K562 (cell line): Measurements from ENCODE around the gene ADAMTS10. TPM values are rescaled to one million over a fixed set of nuclear protein-coding genes. Genes with fewer than 3 reads are reported as not detected.
A peak's percentile ranks its signal among the peaks of the same experiment; 100 is the strongest.

ENCODE experiments used
- COPS2 ChIP-seq: fragments of 450-650 bp; conservative IDR thresholded peaks from 2 replicates; pipeline ENCODE4 v1.6.1; 2016; ENCODE audit warnings: mild to moderate bottlenecking, moderate library complexity
- CREM ChIP-seq: IDR thresholded peaks from 2 replicates; pipeline ENCODE4 v1.6.1; 2014; ENCODE audit warnings: antibody characterized with exemption, low read depth
- ELF4 ChIP-seq: fragments of 450-650 bp; formaldehyde crosslinking; IDR thresholded peaks from 2 replicates; pipeline ENCODE4 v1.4.0; 2022; ENCODE audit warnings: missing genetic modification characterization
- EP300 ChIP-seq: IDR thresholded peaks from 2 replicates; pipeline ENCODE4 v1.6.1; 2012; ENCODE audit warnings: low read length, improper control_type of control experiment
- HDAC8 ChIP-seq: fragments of 450-650 bp; IDR thresholded peaks from 2 replicates; pipeline ENCODE4 v1.6.1; 2016; ENCODE audit warnings: mild to moderate bottlenecking, missing genetic modification characterization, moderate library complexity, missing compliant biosample characterization
- HMGN3 ChIP-seq: IDR thresholded peaks from 2 replicates; pipeline ENCODE4 v1.6.1; 2011; ENCODE audit warnings: borderline replicate concordance, low read depth, mild to moderate bottlenecking, mixed read lengths, low read length; ENCODE audit not compliant: insufficient read length; ENCODE audit errors: extremely low read depth
- KLF16 ChIP-seq: IDR thresholded peaks from 2 replicates; pipeline ENCODE4 v1.6.1; 2016; ENCODE audit warnings: antibody characterized with exemption
- MAFG ChIP-seq: fragments of 450-650 bp; conservative IDR thresholded peaks from 2 replicates; pipeline ENCODE4 v1.6.1; 2016; ENCODE audit warnings: missing genetic modification characterization, missing compliant biosample characterization
- MYC ChIP-seq, 2 experiments: fragments of 250-450 bp in 1 of 2; sonication (Bioruptor Pico) in 1 of 2; IDR thresholded peaks; 2 replicates each; pipeline versions ENCODE4 v1.5.1 to v1.6.1; 2012 to 2021; ENCODE audit warnings: low read depth in 2 of 2, borderline replicate concordance in 1 of 2, improper control_type of control experiment in 1 of 2, low read length in 1 of 2, mild to moderate bottlenecking in 1 of 2, moderate library complexity in 1 of 2
- PHTF2 ChIP-seq: fragments of 250-450 bp; sonication (Bioruptor Pico); IDR thresholded peaks from 2 replicates; pipeline ENCODE4 v1.5.0; 2021; ENCODE audit warnings: mild to moderate bottlenecking
- POLR2G ChIP-seq: fragments of 200-400 bp; formaldehyde crosslinking; IDR thresholded peaks from 2 replicates; pipeline ENCODE4 v1.6.1; 2017; ENCODE audit warnings: low read depth, mild to moderate bottlenecking, antibody characterized with exemption, low read length, moderate library complexity
- RB1 ChIP-seq: fragments of 450-650 bp; IDR thresholded peaks from 2 replicates; pipeline ENCODE4 v1.6.1; 2017; ENCODE audit warnings: low read depth, mild to moderate bottlenecking
- RCOR1 ChIP-seq, 2 experiments: IDR thresholded peaks; 2 replicates each; pipeline ENCODE4 v1.6.1; 2012; ENCODE audit warnings: low read depth in 2 of 2, low read length in 2 of 2, borderline replicate concordance in 1 of 2, improper control_type of control experiment in 1 of 2
- SMAD3 ChIP-seq: fragments of 450-650 bp; formaldehyde crosslinking; conservative IDR thresholded peaks from 2 replicates; pipeline ENCODE4 v1.4.0; 2020; ENCODE audit warnings: mild to moderate bottlenecking
- USF1 ChIP-seq: sonication (generic); formaldehyde crosslinking; IDR thresholded peaks from 2 replicates; pipeline ENCODE4 v1.9.0; 2022; ENCODE audit warnings: mild to moderate bottlenecking, missing genetic modification reagents
- USF2 ChIP-seq: sonication (generic); formaldehyde crosslinking; IDR thresholded peaks from 2 replicates; pipeline ENCODE4 v1.5.0; 2020; ENCODE audit warnings: missing genetic modification reagents
- ZBED1 ChIP-seq: IDR thresholded peaks from 2 replicates; pipeline ENCODE4 v1.6.1; 2014
- ZBTB1 ChIP-seq: sonication (generic); formaldehyde crosslinking; IDR thresholded peaks from 2 replicates; pipeline ENCODE4 v1.8.1; 2023; ENCODE audit warnings: missing genetic modification reagents, low read depth, mild to moderate bottlenecking, borderline replicate concordance
- ZBTB11 ChIP-seq, 3 experiments: fragments of 200-800 bp in 1 of 3; fragments of 250-450 bp in 1 of 3; fragments of 450-650 bp in 1 of 3; sonication (Bioruptor Pico) in 1 of 3; sonication (Bioruptor generic) in 1 of 3; formaldehyde crosslinking in 1 of 3; IDR thresholded peaks; 2 replicates each; pipeline versions ENCODE4 v1.6.1 to v1.8.0; 2016 to 2022; ENCODE audit warnings: mild to moderate bottlenecking in 2 of 3, missing genetic modification characterization in 2 of 3, missing compliant biosample characterization in 1 of 3, moderate library complexity in 1 of 3
- ZBTB5 ChIP-seq: fragments of 450-650 bp; IDR thresholded peaks from 2 replicates; pipeline ENCODE4 v1.6.1; 2017; ENCODE audit warnings: antibody characterized with exemption
- polyA plus RNA-seq, 8 experiments: library from polyadenylated mRNA; depleted of rRNA in 4 of 8; stranded (reverse) in 5 of 8; unstranded in 3 of 8; fragments of >200 nt; fragmentation: Nextera tagmentation in 2 of 8; fragmentation: Illumina TruSeq in 1 of 8; extraction: Ambion mirVana in 2 of 8; extraction: Trizol in 1 of 8; gene quantifications; 2 replicates each; pipeline versions ENCODE4 v1.2.1 to v1.2.3, GENCODE V29; 2011 to 2014; ENCODE audit warnings: inconsistent platforms in 1 of 8, missing spikeins in 1 of 8
- total RNA-seq, 7 experiments: library from RNA; depleted of rRNA in 6 of 7; stranded (reverse); fragments of >200 nt in 6 of 7; fragmentation: Illumina TruSeq in 2 of 7; extraction: Trizol in 2 of 7; gene quantifications; 2 replicates each; pipeline versions ENCODE4 v1.2.1 to v1.2.3, GENCODE V29; 2011 to 2021; ENCODE audit warnings: low replicate concordance in 1 of 7

Gene ADAMTS10
- total and polyA plus RNA-seq, 9 of the 15 experiments (the other 6 are each of a cell fraction or from before 2014, with no cell fraction given): 0.33 to 1.8 (median 0.57) TPM; not detected in 4

- no peak for TF ChIP-seq MAFG (tag)
- TF ChIP-seq ZBTB1: no peak
- no peak for TF ChIP-seq EP300
- no peak for TF ChIP-seq SMAD3 (CRISPR knock-in tag)
- TF ChIP-seq MYC (IDR thresholded peaks at IDR 0.05; ENCODE audit: low read depth, low read length): 0 out of 2 replicates have a peak, but pooled peaks have one; percentile 15
- no peak for TF ChIP-seq MYC (CRISPR knock-in tag; IDR thresholded peaks at IDR 0.05; ENCODE audit: borderline replicate concordance, low read depth)
- no peak; the same call in 1 of the 2 replicates for TF ChIP-seq USF1 (CRISPR knock-in tag)
- no peak for TF ChIP-seq ZBTB11 (CRISPR knock-in tag; IDR thresholded peaks at IDR 0.05)
- TF ChIP-seq ZBTB5: no peak
- no peak for TF ChIP-seq POLR2G
- 0 out of 2 replicates have a peak, but pooled peaks have one; percentile 9 for TF ChIP-seq CREM
- TF ChIP-seq PHTF2 (CRISPR knock-in tag): no peak
- peak; percentile 13; the same call in 1 of the 2 replicates for TF ChIP-seq RB1
- no peak for TF ChIP-seq HDAC8 (tag)
- TF ChIP-seq ELF4 (CRISPR knock-in tag): no peak
- peak; percentile 26; the same call in 1 of the 2 replicates for TF ChIP-seq KLF16
- no peak for TF ChIP-seq COPS2
- no peak for TF ChIP-seq USF2 (CRISPR knock-in tag)
- no peak for TF ChIP-seq ZBED1
- no peak for TF ChIP-seq HMGN3
- TF ChIP-seq RCOR1 (IDR thresholded peaks at IDR 0.05; ENCODE audit: borderline replicate concordance in 1 of 2, low read depth in 2 of 2, low read length in 2 of 2): peak in 1 of 2 experiments; percentile 53; a peak in 1 of 4 replicates
These were observed 44.2 kb upstream of the ADAMTS10 start (continued) for GRCh38 chr19:8654591-8655339.
